Ectodermal cell (in vitro differentiated cells): ENCODE data around the gene AGFG1.

ENCODE experiments used
- H3K27ac ChIP-seq: 2 replicates; pipeline ENCODE4 v1.7.0; 2013; ENCODE audit warnings: mild to moderate bottlenecking, low read depth, low read length; ENCODE audit not compliant: insufficient read depth, poor library complexity, severe bottlenecking
- H3K27me3 ChIP-seq: 2 replicates; pipeline ENCODE4 v1.7.0; 2013; ENCODE audit warnings: mild to moderate bottlenecking, low read length; ENCODE audit not compliant: insufficient read depth, control insufficient read depth, poor library complexity, severe bottlenecking
- H3K36me3 ChIP-seq: one replicate; pipeline ENCODE4 v1.7.0; 2013; ENCODE audit warnings: low read length; ENCODE audit not compliant: control insufficient read depth, insufficient read depth
- H3K4me1 ChIP-seq: one replicate; pipeline ENCODE4 v1.7.0; 2013; ENCODE audit warnings: low read length; ENCODE audit not compliant: control insufficient read depth, insufficient read depth
- H3K4me3 ChIP-seq: 2 replicates; pipeline ENCODE4 v1.7.0; 2013; ENCODE audit warnings: low read depth, low read length, control low read depth; ENCODE audit not compliant: insufficient read depth
- H3K9me3 ChIP-seq: 2 replicates; pipeline ENCODE4 v1.7.0; 2013; ENCODE audit warnings: mild to moderate bottlenecking, low read length, moderate library complexity; ENCODE audit not compliant: control insufficient read depth
- WGBS, 2 experiments: methylation state at CpG; one replicate each; pipeline ENCODE4 v1.1.7; 2013; ENCODE audit warnings: missing lambda C conversion rate in 2 of 2; 5-methylcytosine and 5-hydroxymethylcytosine counted together

Gene AGFG1

DNA sequence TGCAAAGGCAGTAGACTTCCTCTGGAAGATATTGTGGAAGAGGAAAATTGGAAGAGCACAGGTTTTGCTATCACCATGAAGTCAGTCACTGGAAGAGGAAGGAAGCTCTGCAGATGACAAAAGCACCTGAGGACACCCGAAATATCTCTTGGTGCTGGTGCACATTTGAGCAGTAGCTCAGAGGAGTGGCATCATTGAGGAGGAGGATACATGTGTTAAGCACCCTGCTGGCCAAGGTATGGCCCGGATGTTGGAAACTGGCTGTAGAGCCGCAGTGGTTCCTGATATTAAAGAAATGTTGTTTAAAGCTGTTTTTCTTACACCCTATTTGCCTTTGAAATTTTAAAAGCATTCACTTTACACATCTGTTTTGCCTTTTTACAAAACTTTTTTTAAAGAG, 94.1 kb downstream of the AGFG1 start:
- Histone ChIP-seq H3K4me1 (no peaks in the 10 kb centered on the region), H3K9me3 (no peaks in the 10 kb centered on the region), H3K36me3 (no peaks in the 10 kb centered on the region), H3K27ac (no peak overlapping the region), H3K4me3 (no peak overlapping the region), H3K27me3 (no peaks in the 10 kb centered on the region)
- WGBS, 2 experiments, result 64 to 72% methylated on average over 3 of the region's 3 CpGs

DNA sequence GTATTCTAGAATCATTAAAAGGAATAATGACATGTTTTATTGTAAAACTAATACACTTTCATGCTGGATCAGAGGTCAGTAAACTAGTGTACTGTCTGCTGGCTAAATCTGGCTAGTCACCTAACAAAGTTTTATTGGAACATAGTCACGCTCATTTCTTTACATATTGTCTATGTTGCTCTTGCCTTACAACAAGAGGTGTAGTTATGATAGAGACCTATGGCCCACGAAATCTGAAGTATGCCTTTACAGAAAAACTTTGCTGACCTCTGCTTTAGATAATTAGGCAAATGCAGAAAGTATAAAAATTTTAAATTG, 96.9 kb downstream of the AGFG1 start:
- no peaks in the 10 kb centered on the region for H3K9me3 ChIP-seq
- H3K4me3 ChIP-seq, result no peak overlapping the region
- no peaks in the 10 kb centered on the region for H3K36me3 ChIP-seq
- WGBS, 2 experiments, result 82 to 89% methylated on average over 2 of the region's 2 CpGs
- H3K27me3 ChIP-seq, result no peaks in the 10 kb centered on the region
- no peaks in the 10 kb centered on the region for H3K4me1 ChIP-seq
- H3K27ac ChIP-seq, result no peak overlapping the region

DNA sequence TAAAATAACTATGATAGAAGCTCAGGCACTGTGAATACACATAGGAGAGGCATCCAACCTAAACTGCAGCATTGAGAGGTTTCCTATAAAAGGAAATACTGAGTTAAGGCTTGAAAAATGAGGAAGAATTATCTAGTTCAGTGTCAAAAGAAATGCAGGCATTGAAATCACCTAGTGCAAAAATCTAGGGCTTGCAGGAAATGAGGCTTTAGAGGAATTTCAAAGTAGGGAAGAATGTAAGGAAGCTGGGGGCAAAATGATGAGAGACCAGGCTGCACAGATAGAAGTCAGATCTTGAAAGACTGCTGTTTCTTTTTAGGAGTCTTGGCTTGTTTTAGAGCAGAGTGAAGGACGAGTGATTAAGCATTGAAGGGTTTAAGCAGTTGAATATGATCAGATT, 98.7 kb downstream of the AGFG1 start:
- H3K4me1 ChIP-seq, result no peaks in the 10 kb centered on the region
- no peaks in the 10 kb centered on the region for H3K27me3 ChIP-seq
- 78 to 79% methylated on average over 1 of the region's 1 CpG for WGBS, 2 experiments
- H3K36me3 ChIP-seq, result no peaks in the 10 kb centered on the region
- no peak overlapping the region for H3K4me3 ChIP-seq
- no peak overlapping the region for H3K27ac ChIP-seq
- H3K9me3 ChIP-seq, result no peaks in the 10 kb centered on the region

DNA sequence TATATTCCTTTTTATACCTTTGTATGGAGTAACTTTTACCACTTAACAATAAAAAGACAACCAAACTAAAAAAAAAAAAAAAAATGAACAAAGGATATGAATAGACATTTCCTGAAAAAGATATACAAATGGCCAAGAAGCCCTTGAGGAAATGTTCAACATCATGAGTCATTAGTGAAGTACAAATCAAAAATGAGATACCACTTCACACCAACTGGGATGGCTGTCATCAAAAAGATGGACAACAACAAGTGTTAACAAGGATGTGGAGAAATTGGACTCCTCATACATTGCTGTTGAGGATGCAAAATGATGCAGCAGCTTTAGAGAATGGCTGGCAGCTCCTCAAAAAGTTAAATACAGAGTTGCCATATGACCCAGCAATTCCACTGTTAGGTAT, 104.2 kb downstream of the AGFG1 start:
- H3K27ac ChIP-seq, result no peak overlapping the region
- no peaks in the 10 kb centered on the region for H3K36me3 ChIP-seq
- no peaks in the 10 kb centered on the region for H3K27me3 ChIP-seq
- no peak overlapping the region for H3K4me3 ChIP-seq
- H3K4me1 ChIP-seq, result no peaks in the 10 kb centered on the region
- H3K9me3 ChIP-seq, result no peaks in the 10 kb centered on the region

DNA sequence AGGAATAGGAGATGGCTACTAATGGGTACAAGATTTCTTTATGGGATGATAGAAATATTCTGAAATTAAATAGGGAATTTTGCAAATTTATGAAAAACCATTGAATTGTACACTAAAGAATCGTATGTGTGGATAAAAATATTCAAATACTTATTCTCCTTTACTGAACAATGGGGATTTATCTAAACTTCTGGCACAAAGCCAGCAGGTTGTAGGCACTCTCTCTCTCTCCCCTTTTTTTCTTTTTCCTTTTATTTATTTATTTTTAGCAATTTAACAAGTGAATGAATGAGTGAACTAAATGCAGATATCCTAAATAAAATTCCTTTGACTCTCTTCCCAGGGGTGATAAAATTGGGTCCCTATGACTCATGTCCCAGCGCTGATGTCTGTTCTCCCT, 104.9 kb downstream of the AGFG1 start:
- H3K9me3 ChIP-seq, result peaks cover under 1% of the 10 kb centered on the region
- H3K4me1 ChIP-seq, result no peaks in the 10 kb centered on the region
- no peaks in the 10 kb centered on the region for H3K27me3 ChIP-seq
- no peak overlapping the region for H3K4me3 ChIP-seq
- no peaks in the 10 kb centered on the region for H3K36me3 ChIP-seq
- 83 to 91% methylated on average over 2 of the region's 2 CpGs for WGBS, 2 experiments
- no peak overlapping the region for H3K27ac ChIP-seq

DNA sequence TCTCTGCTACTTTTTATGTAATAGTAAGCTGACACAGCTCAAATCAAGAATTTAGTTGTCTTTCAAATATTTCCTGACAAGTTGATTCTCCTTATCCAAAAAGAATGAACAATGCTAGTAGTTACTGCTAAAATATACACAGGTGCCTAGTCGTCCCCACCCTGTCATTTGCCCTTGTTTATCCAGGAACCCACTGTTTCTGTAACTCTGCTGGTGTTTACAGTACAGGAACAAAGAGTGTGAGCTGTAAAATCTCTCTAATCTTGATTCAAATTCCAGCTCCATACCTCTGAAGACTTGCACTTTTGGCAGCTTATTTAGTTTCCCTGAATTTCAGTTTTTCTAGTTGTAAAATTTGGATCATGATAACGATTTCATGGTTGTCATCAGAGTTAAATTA, 105.6 kb downstream of the AGFG1 start:
- H3K36me3 ChIP-seq, result no peaks in the 10 kb centered on the region
- H3K9me3 ChIP-seq, result peaks cover 4% of the 10 kb centered on the region
- 57 to 85% methylated on average over 1 to 2 of the region's 2 CpGs for WGBS, 2 experiments
- no peak overlapping the region for H3K4me3 ChIP-seq
- no peak overlapping the region for H3K27ac ChIP-seq
- no peaks in the 10 kb centered on the region for H3K4me1 ChIP-seq
- no peaks in the 10 kb centered on the region for H3K27me3 ChIP-seq

DNA sequence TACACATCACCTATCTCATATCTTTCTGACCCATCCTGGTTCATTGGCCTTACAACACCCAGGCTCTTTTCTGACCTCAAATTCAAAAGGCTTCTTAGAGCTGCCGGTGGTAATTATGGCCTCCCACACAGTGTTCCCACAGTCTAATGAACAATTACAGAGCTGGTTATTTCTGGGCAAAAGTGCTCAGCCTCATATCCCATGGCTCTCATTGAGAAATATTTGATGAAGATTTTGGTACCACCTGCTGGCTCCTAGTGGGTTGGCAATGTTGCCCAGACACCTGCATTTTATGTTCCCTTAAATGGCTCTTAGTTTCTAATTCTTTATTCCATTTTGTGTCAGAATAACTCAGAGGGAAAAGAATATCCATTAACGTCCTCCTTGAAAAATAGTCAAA, 106.7 kb downstream of the AGFG1 start:
- no peaks in the 10 kb centered on the region for H3K27me3 ChIP-seq
- H3K4me1 ChIP-seq, result no peaks in the 10 kb centered on the region
- no peak overlapping the region for H3K27ac ChIP-seq
- WGBS, 2 experiments, result 91 to 98% methylated on average over 2 of the region's 2 CpGs
- H3K36me3 ChIP-seq, result no peaks in the 10 kb centered on the region
- no peak overlapping the region for H3K4me3 ChIP-seq
- H3K9me3 ChIP-seq, result peaks cover 4% of the 10 kb centered on the region

DNA sequence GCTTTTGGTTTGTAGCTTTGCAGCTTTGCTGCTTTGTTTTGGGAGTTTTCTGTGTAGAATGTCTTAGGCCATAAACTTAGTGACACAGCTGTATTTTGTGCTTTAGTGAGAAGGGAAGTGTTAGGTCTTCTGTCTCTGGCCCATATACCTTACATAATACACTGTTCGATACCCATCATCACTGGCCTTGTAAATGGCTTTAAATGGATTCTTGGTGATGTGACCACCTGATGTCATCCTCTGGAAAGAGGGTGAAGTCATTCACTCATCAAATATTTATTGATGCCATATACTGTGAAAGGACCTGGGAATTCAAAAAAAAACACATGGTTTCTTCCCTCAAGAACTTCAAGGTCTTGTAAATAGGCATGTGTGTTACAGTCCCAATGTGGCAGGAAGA, 107.8 kb downstream of the AGFG1 start:
- H3K27me3 ChIP-seq, result no peaks in the 10 kb centered on the region
- H3K4me1 ChIP-seq, result no peaks in the 10 kb centered on the region
- WGBS, 2 experiments, result 100% methylated on average over 1 of the region's 1 CpG; no CpG with 5 or more reads in 1 of the 2 experiments
- no peaks in the 10 kb centered on the region for H3K36me3 ChIP-seq
- H3K4me3 ChIP-seq, result no peak overlapping the region
- H3K9me3 ChIP-seq, result peaks cover 4% of the 10 kb centered on the region
- no peak overlapping the region for H3K27ac ChIP-seq

DNA sequence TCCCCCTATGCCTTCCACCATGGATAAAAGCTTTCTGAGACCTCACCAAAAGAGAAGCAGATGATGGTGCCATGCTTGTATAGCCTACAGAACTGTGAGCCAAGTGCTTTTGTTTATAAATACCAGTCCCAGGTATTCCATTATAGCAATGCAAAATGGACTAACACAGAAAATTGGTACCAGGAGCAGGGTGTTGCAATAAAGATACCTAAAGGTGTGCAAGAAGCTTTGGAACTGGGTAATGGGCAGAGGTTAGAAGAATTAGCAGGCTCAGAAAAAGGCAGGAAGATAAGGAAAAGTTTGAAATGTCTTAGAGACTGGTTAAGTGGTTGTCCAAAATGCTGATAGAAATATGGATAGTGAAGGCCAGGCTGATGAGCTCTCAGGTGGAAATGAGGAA, 110.4 kb downstream of the AGFG1 start:
- Histone ChIP-seq H3K27ac (no peak overlapping the region), H3K36me3 (no peaks in the 10 kb centered on the region), H3K27me3 (no peaks in the 10 kb centered on the region), H3K4me1 (no peaks in the 10 kb centered on the region), H3K4me3 (no peak overlapping the region), H3K9me3 (peaks cover 4% of the 10 kb centered on the region)

DNA sequence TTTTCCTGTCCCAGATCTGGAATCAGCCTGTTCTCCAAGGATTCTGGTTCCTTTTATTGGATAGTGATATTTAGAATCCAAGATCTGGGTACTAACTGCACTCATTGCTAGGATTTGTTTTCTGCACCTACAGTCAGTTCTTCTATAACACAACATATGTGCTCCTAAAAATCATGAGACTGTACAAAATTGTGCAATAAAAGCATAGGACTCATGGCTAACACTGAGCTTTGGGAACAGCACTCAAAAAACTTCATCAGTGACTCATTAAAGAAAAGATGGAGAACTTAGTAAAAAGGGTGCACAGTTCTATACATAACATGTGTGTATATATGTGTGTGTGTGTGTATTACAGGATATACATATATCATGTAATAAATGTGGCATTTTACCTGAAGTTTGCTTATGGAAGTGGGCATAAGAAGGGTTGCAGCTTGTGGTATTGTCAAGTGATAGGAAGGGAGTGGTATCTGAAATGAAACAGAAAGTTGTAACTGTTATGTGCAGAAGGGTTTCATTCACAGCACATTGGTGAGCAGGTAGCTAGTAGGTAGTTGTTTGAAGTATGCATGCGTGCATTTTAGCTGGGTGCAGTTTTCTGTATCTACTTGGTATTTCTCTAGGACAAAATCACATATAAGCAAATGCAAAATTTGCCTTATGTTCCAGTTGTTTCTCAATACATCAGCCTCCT, 120.9 kb downstream of the AGFG1 start:
- H3K36me3 ChIP-seq, result no peaks in the 10 kb centered on the region
- H3K27ac ChIP-seq, result no peak overlapping the region
- no peak overlapping the region for H3K4me3 ChIP-seq
- H3K27me3 ChIP-seq, result no peaks in the 10 kb centered on the region
- no peaks in the 10 kb centered on the region for H3K4me1 ChIP-seq
- 100% methylated on average over 1 of the region's 1 CpG for WGBS, 2 experiments
- no peaks in the 10 kb centered on the region for H3K9me3 ChIP-seq

DNA sequence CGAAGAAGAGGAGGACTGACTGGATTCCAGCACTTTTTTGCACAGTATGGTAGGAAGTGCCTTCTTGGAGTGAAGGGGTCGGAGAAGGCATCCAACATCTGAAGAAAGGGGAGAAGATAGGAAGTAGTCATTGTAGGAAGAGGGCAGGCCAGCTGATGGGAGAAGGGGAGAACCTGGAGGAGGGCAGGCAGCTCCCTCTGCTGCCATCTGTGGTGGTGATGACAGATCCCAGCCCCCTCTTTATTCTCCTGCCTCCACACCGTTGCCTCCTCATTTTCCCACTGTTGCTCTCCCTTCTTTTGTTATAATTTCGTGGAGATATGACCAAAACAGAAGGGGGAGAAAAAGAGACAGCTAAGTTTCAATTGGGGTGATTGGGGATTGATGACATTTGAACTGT, 123.8 kb downstream of the AGFG1 start:
- Histone ChIP-seq H3K27me3 (no peaks in the 10 kb centered on the region), H3K4me3 (no peak overlapping the region), H3K27ac (no peak overlapping the region), H3K4me1 (no peaks in the 10 kb centered on the region), H3K36me3 (no peaks in the 10 kb centered on the region), H3K9me3 (no peaks in the 10 kb centered on the region)
- WGBS, 2 experiments, result 57 to 70% methylated on average over 4 of the region's 4 CpGs
